GM18499 (cell line): ENCODE measurements around the gene GRN.
A peak's percentile ranks its signal among the peaks of the same experiment; 100 is the strongest.
"Not testable (repeated sequence)": the region's sequence is repeated elsewhere in the genome, so short reads cannot be mapped to it uniquely, and the experiment has no call there.

Experiments
- ATAC-seq: cut with Tn5 transposase; IDR thresholded peaks from one replicate; pipeline ENCODE4 v1.9.1; 2021; ENCODE audit warnings: moderate number of reproducible peaks; ENCODE audit not compliant: insufficient read depth, unreplicated experiment

Gene GRN

GRCh38 chr17:44320066-44320465 lies 25.0 kb upstream of the GRN start:
- no peak for ATAC-seq

DNA sequence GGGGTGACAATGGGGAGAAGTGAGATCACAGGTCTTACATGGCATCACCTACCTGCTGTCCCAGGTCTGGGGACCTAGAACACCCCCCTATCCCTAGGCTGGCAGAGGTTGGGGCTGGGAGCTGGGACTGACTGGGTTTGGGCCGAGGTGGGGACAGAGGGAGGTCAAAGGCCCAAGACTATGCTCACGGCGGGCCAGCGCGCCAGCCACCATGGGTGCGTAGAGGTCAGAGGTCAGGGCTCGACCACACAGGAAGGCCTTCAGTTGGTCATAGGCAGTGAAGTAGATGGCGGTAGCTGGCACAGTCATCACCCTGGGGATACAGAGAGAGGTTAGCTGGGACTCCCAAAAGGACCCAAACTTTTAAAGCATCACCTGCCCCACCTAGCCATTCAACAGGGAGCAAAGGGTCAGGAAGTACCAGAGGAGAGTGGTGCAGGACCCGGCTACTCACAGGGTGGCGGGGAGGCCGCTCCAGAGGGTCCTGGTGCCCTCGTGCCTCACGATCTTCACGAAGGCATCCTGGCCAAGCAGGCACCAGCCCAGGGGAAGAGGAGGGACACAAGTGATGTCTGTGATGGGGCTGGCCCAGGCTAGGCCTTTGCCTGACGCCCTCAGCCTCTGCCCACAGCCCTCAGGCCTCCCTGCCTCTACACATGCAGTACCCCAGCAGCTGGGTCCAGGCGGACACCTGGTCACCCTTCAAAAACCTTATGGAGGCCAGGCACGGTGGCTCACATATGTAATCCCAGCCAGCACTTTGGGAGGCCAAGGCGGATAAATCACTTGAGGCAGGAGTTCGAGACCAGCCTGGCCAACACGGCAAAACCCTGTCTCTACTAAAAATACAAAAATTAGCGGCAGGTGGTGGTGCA lies 23.6 kb upstream of the GRN start:
- ATAC-seq = no peak

DNA sequence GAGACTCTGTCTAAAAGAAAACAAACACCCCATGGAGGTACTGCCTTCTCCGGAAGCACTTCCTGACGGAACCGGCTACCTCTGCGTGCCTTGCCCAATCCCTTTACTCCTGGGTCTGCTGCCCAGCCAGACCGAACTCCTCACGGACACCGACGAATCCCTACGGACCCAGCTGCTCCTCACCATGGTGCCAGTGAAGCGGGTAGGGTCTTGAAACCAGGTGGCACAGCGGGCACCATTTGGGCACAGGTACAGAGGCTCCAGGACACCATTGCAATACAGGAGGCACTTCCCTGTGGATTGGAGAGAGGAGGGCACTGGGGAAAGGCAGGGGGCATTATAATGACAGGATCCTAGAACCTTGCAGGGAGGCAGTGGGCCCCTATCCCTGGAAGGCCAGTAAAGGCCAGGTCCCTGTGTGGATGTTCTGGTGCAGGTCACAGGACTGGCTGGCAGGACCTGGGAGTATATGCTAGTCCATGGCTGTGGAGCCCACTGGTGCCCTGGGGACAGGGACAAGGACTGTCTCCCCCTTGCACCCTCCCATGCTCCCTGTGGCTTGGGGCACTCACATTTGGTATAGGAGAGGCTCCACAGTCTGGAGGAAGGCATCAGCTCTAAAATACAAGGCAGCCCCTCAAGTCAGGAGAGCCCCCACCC lies 22.7 kb upstream of the GRN start:
- no peak for ATAC-seq

DNA sequence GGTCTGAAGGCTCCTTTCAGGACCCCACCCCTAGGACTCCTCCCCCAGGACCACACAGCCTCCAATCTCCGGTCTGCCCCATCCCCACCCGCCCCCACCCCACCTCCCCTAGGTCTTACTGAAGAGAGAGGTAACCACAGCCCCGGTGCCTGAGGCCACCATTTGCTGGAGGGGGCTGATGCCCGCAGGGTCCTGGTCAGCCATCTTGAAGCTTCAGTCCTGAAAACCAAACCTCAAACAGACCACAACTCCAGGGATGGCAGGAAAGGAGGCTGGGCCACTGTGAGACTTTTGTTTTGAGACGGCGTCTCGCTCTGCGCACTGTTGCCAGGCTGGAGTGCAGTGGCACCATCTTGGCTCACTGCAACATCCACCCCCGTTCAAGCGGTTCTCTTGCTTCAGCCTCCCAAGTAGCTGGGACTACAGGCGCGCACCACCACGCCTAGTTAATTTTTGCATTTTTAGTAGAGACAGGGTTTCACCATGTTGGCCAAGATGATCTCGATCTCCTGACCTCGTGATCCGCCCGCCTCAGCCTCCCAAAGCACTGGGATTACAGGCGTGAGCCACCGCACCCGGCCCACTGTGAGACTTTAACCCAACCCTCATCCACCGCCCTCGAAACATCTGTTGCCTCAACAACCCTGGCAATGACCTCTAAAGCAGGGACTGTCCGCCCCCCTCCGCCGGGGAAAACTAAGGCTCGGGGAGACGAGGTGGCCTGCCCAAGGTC lies 21.6 kb upstream of the GRN start:
- no peak for ATAC-seq

- ATAC-seq = no peak
These were observed 21.0 kb upstream of the GRN start for GRCh38 chr17:44324092-44324570.

DNA sequence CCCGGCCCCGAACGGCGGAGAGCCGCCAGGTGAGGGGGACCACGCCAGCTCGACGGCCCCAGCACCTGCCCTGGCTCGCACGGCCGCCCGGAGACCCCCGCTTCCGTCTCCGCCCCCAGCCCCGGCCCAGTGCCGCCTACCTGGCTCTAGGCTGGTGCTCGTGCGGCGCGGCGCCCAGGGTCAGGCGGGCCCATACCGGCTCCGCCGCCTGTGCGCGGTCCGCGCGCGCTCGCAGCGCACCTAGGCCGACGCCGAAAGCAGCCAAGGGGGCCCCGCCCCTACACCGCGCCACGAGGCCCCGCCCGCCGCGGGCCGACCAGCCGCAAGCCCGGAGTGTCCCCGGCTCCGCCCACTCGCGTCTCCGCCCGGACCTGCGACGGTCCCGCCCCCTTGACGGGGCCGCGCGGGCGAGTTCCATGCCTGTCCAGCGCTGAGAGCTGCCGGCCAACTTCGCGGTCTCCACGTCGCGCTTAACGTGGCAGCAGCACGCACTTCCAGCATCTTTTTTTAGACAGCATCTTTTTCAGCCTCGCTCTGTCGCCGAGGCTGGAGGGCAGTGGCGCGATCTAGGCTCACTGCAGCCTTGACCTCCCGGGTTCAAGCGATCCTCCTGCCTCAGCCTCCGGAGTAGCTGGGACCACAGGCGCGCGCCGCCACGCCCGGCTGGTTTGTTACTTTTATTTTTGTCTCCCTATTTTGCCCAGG lies 20.4 kb upstream of the GRN start, which contains the start of gene SLC25A39:
Gene SLC25A39, minus strand, starts transcription at position 253 of the 705 bp plus-strand sequence. CDS start 1,261 bp downstream, outside the sequence.
- peak; percentile 36 for ATAC-seq

- no peak for ATAC-seq
These were observed 18.1 kb upstream of the GRN start for GRCh38 chr17:44326861-44327444.

DNA sequence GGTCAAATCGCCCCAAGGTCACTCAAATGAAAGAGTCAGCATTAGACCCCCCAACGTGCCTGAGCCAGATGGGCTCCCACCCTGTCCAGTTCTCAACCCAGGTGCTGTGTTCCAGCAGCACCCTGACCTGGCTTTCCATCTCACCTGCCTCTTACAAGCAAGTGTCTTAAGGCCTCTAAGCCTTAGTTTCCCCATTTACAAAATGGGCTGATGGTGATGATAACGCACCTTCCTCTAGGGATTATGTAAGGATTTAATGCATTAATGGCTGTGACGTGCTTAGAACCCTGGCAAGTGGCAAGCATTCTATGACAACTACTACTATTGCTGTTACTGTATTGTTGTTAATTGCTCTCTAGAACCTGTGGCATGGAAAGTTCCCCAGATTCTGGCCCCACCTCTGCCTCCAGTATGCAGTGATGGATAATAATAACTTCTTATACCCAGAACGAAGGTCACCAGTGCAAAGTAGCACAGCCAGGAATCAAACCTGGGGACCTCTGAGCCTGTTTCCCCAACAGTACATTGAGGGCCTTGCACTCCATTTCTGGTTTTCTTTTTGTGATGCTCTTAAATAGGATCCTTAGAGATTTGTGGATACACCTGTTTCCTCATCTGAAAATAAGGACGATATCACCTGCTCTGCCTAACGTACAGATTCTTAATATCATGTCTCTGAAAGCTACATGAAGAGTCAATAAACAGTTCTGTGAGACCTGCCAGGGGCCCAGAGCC lies 17.2 kb upstream of the GRN start:
- no peak for ATAC-seq

GRCh38 chr17:44329516-44329915 lies 15.6 kb upstream of the GRN start:
- not testable (repeated sequence) for ATAC-seq

- ATAC-seq = not testable (repeated sequence)
These were observed 14.8 kb upstream of the GRN start for GRCh38 chr17:44330263-44330662.

DNA sequence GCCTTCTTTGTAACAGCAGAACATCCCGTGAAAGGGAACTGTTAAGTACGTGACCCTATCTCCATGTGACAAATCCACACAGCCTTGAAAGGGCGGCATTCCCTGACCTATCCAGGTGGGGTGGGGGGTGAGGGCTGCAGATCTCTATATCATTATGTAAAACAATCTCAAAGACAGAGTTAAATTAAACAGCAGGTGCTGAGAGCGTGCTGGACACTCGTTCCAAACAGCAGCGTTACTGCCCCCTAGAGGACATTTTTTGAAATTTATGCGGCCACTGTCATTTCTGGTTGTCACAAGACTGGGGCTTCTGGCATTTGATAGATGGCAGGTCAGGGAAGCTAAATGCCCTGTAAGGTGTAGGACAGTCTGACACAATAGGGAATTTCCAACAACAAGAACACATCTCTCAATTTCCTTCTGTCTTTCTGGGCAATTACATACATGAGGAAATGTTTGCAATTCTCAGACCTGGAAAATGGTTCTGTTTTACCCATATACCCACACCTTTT lies 13.8 kb upstream of the GRN start:
- ATAC-seq = no peak

- no peak for ATAC-seq
These were observed 11.7 kb upstream of the GRN start for GRCh38 chr17:44333371-44333770.

DNA sequence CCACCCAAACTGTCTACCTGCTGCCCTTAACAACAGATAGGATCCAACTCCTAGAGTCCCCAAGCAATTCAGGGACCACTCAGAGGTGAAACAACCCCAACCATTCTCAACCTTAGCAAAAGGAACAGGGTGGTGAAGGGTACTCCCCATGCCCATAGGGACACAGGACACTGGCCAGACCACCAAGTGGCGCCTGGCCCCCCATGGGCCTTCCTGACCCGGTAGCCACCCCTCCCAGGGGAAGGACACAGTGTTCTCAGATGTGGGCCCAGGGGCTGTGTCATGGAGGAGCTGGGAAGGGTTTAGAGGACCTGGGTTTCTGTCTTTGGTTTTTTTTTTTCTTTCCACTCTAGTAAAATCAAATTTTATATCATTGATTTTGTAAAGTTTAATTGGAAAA lies 10.8 kb upstream of the GRN start:
- ATAC-seq = no peak

DNA sequence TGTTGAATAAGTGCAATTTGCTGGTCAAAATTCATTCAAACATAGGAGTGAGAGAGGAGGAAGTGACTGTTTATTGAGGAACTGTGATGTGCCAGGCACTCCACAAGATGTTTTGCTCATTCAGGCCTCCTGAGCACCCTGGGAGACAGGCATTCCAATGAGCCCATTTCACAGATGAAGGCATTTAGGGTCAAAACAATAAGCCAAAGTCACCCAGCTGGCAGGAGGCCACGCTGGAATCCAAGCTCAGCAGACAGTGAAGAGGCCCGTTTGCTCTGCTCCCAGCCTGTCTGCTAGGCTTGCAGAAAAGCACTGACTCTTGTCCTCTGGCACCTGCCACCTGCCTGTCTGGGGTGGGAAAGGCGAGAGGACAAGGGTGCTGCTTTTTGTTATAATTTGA lies 10.4 kb upstream of the GRN start:
- no peak for ATAC-seq

- ATAC-seq = no peak
These were observed 9.5 kb upstream of the GRN start for GRCh38 chr17:44335564-44335963.

- no peak for ATAC-seq
These were observed 9.1 kb upstream of the GRN start for GRCh38 chr17:44335968-44336367.

GRCh38 chr17:44338702-44339101 lies 6.4 kb upstream of the GRN start:
- ATAC-seq = no peak

DNA sequence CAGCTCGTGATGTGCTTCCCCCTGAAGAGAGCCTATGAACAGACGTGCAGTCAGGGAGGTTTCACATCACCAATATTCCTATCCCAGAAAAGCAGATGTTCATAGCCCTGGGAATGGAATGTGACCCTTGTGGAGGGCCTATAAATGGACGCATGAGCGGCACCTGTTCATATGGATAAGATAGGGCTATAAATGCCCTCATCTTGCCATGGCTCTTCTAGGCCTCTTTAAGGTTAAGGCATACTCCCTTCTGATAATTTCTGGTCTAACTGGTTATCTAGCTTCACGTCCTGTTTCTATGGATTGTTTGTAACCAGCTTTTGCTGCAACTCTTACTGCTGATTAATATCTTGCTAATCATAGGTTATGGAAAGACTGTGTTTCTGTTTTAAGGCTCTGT lies 4.5 kb upstream of the GRN start:
- ATAC-seq = not testable (repeated sequence)
